GM21529 (cell line): ENCODE results near the gene CTCFL.
A peak's percentile ranks its signal among the peaks of the same experiment; 100 is the strongest.
"Not testable (repeated sequence)": the region's sequence is repeated elsewhere in the genome, so short reads cannot be mapped to it uniquely, and the experiment has no call there.

Experiments
- ATAC-seq: cut with Tn5 transposase; IDR thresholded peaks from one replicate; pipeline ENCODE4 v1.9.1; 2021; ENCODE audit not compliant: unreplicated experiment

CTCFL gene

GRCh38 chr20:57483287-57484050 lies 41.5 kb downstream of the CTCFL start:
- peak; percentile 32 for ATAC-seq

- no peak for ATAC-seq
Measured at GRCh38 chr20:57482796-57483195, 42.1 kb downstream of the CTCFL start.

GRCh38 chr20:57482148-57482547 lies 42.8 kb downstream of the CTCFL start:
- ATAC-seq: no peak

GRCh38 chr20:57481281-57481711 lies 43.6 kb downstream of the CTCFL start:
- ATAC-seq: peak; percentile 29

GRCh38 chr20:57480444-57481160 lies 44.3 kb downstream of the CTCFL start:
- peak; percentile 61 for ATAC-seq

- ATAC-seq: no peak
Measured at GRCh38 chr20:57479196-57479595, 45.7 kb downstream of the CTCFL start.

GRCh38 chr20:57478176-57478575 lies 46.8 kb downstream of the CTCFL start:
- no peak for ATAC-seq

GRCh38 chr20:57476641-57477461 lies 48.1 kb downstream of the CTCFL start:
- no peak for ATAC-seq

- ATAC-seq: peak; percentile 47
Measured at GRCh38 chr20:57476084-57476526, 48.8 kb downstream of the CTCFL start.

GRCh38 chr20:57475388-57476083 lies 49.4 kb downstream of the CTCFL start:
- no peak for ATAC-seq

GRCh38 chr20:57474816-57475215 lies 50.1 kb downstream of the CTCFL start:
- no peak for ATAC-seq

- ATAC-seq: no peak
Measured at GRCh38 chr20:57474205-57474604, 50.7 kb downstream of the CTCFL start.

GRCh38 chr20:57473246-57474048 lies 51.5 kb downstream of the CTCFL start:
- ATAC-seq: peak; percentile 53

- not testable (repeated sequence) for ATAC-seq
Measured at GRCh38 chr20:57472474-57472873, 52.5 kb downstream of the CTCFL start.

- ATAC-seq: no peak
Measured at GRCh38 chr20:57471496-57472372, 53.2 kb downstream of the CTCFL start.

- no peak for ATAC-seq
Measured at GRCh38 chr20:57470666-57471495, 54.1 kb downstream of the CTCFL start.

- no peak for ATAC-seq
Measured at GRCh38 chr20:57470212-57470522, 54.8 kb downstream of the CTCFL start.
